GM18502 (cell line): ENCODE measurements around the gene ALS2CL.

Experiments used
- ATAC-seq: cut with Tn5 transposase; IDR thresholded peaks from one replicate; pipeline ENCODE4 v1.9.1; 2021; ENCODE audit warnings: mild to moderate bottlenecking; ENCODE audit not compliant: unreplicated experiment, poor library complexity

The ALS2CL gene

DNA sequence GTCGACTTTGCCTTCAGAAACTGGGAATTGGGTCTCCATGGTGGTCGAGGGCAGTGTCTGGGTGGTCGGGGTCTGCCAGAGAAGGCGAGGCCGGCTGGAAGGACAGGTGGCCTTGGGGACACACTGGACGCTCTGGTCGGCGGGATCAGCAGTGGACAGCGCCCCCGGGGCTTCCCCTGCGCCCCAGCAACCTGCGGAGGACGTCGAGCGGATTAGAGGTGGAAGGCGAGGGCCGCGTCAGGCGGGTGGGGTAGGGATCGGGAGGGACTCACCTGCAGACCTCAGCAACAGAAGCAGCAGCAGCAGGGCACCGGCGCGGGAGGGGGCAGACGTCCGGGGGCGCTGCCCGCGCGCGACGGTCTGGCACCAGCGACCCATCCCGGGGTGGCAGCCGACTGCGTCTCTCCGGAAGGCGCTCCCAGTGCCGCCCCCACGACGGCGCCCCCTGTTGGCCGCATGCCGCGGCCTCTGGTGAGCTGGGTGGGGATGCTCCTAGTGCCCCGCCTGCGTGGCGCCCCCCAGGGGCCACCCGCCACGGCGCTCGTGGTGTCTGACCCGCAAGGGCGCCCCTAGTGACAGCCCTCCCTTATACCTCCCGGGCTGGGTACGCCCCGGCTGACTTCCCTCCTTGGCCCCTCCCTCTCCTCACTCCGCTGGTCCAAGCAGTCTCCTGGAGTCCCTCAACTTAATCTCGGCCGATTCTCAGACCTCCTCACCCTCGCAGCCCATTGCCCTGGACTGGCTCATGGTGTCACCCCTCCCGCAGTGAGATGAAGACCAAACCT lies 24.2 kb upstream of the ALS2CL start, which contains the start of gene PRSS50:
PRSS50 (minus strand) TSS at position 423 of the 785 bp plus-strand sequence; CDS start at position 378, 45 bp downstream.
- ATAC-seq: no peak

DNA sequence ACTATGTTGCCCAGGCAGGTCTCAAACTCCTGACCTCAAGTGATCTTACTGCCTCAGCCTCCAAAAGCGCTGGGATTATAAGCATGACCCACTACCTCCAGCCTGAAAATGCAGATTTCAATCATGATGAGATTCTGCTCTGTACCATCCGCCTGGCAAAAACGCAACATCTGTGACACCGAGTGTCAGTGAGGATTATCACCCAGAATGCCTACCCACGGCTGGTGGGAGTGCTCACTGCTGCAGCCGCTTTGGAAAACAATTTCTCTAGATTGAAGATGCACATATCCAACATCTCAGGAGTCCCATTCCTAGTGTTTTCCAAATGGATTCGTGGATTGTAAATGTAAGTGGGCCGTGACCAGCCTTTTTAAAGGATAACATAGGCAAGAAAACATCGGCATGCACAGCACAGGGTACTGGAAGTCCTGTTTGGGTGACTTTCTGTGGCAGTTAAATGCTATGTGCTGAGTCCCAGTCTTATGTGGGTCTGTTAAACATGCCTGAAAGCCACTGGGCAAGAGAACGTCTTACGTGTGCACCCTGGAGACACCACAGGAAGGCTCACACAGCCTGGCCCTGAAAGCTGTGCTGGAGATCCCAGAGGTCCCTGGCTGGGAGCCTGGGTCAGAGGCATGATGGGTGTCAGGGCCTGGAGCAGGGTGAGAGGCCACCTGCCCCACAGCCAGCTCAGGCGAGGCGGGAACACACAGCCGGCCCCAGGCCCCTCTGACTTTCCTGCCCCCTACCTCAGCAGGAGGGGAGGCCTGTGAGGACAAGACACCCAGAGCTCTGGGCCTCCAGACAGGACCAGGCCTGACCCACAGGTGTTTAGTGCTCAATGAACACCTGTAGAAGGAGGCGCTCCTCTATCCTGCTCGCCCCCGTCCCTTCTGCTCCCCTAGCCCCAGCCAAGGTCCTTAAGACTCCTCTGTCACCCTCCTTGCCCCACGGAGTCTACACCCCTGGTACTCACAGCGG lies 23.3 kb upstream of the ALS2CL start:
- ATAC-seq: no peak

DNA sequence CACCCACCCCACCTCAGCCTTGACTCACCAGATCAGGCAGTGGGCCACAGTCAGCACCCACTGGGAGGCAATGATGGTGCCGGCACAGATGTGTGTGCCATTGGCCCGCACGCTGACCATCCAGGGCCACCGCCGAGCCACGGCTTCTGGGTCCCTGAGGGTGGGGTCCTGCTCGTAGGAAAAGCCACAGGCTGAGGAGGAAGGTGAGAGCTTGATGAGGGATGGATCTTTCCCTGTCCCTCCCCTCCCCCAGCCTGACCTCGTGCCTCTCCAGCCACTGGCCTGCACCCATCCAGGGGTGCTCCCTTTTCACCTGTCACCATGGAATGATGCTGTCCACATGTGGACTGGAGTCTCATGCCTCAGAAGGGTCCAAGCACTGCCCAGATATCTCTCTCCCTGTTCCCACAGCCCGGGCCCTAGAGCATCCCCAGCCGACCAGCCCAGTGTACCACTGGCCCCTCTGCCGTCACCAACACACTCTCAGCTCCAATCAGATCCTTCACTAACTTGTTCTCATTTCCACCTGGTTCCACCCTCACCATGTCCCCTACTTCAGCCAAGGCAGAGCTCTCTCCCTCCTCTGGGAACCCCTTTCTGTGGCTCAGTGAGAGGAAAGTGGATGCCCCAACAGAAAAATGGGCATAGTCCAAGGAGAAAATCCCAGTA lies 22.2 kb upstream of the ALS2CL start:
- ATAC-seq: no peak

DNA sequence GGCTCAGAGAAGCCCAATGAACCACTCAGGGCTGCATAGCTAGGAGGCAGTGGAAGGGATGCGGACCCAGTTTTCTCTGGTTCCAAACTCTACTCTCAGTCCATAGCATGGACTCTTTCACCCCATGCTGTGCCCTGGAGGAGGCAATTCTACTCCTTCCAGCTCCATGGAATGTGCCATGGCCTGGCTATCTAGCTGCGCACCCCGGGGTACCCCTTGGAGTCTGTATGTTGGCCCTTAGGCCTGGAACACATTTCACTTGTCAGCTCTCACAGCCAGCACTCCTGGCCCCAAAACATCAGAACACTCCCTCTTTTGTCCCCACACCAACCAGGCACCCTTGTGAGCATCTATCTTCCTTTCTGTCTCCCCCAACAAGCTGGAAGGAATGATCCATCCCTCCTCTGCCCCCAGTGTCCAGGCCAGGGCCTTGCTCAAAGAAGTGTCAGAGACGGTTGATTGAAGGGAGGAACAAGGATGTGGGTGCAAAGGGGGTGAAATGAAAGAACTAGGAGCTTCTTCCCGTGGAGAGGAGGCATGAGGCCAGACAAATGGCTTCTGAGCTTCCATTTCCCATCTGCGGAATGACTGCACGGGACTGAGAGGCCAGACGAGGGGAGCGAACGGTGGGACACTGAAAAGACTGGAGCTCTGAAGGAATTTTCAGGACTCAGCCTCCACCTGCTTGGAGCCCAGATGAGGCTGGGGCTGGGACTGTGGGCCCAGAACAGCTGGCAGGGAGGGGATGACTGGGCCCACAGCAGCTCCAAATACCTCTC lies 21.4 kb upstream of the ALS2CL start:
- ATAC-seq: no peak

DNA sequence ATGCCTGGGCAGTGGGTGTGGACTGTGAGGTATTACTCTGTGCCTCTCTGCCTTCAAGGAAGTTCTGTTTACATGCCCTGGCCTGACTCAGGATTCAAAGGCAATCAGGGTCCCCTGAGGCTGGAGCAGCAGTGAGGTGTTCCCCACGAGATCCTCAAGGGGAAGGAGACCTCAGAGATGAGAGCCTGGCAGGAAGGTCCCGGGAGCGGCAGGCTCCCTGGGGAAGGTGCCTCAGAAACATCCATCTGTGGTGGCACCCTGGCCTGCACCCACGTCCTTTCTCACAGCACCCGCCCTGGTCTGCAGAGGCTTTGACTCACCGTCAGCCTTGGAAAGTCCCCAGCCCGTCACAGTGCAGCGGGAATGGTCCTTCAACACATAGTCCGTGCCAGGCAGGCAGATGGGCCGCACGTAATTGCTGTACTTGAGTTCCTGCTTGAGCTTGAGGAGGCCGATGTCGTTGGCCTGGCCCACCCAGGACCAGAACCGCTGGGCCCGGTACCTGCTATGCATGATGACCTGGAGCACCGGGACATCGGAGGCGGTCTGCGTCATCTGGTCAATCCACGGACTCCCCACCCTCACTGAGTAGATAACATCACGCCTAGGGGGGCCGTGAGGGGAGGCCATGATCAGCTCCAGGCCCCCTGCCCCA lies 20.5 kb upstream of the ALS2CL start:
- peak; percentile 70 for ATAC-seq

DNA sequence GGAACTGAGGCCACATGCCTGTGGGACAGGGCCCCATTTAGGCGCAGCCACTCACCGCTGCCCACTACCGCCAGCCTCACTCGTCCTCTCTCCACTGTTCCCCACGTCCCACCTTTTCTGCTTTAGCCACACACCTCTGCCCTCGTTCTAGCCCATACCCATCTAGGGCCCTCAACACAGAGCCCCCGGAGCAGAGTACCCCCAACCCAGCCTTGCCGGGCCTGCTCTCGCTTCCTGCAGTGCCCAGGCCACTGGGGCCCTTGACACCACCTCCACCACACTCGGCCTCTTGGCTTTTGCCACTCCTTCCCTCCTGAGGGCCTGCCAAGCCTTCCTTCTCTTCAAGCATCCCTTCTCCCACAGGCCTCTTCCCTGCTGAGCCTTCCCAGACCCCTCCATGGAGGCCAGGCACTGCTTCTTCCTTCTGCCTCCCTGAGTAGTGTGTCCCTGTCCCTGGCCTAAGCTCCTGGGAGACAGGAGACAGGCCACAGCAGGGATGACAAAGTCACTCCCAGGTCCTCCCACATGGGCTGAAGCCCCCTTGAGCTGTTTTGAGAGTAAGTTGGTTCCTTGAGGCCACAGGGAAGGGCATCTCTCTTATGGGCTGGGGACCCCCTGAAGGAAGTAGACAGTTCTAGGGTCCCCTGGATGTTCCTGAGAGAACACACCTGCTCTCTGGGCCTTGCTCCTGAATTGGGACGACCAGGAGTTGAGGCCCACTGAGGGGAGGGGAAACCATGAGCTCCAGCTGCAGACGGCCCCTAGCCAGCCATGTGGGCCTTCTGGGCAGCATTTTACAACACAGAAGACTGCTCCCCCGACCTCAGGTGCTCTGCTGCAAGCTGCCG lies 19.8 kb upstream of the ALS2CL start:
- ATAC-seq: no peak

DNA sequence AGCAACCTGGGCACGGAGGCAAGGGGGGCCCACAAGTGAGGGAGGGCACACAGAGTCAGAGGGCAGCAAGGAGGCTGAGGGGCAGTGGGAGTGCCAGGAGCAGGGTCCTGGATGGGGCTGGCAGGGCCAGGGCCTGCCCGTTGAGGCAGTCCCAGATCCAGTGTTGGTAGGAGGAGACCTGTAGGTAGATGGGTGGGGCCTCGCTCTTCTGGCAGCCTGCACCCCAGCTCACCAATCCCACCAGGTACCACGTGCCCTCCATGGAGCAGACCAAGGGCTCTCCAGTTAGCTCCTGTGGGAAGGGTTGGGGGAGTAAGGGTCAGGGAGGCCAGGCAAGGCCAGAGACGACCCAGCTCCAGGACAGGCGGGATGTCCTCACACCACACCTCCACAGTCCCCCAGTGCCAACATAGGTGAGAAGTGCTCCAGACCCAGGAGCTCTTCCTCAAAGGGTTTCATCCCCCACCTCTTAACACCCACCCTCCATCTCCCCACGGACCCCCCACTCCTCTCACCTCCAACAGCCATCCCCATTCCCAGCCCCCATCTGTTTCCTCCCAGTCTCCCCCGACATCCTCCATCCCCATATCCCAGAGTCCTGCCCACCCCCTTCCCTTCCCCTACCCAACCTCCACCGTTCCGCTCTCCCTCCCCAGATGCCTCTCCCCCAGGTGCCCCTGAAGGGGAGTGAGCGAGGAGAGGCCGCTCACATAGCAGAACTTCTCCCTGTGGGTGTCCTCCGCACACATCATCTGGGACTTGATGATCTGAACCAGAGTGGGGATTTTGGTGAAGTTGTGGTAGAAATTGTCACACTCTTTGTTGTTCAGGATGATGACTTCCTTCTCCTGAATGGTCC lies 18.9 kb upstream of the ALS2CL start:
- ATAC-seq: no peak

DNA sequence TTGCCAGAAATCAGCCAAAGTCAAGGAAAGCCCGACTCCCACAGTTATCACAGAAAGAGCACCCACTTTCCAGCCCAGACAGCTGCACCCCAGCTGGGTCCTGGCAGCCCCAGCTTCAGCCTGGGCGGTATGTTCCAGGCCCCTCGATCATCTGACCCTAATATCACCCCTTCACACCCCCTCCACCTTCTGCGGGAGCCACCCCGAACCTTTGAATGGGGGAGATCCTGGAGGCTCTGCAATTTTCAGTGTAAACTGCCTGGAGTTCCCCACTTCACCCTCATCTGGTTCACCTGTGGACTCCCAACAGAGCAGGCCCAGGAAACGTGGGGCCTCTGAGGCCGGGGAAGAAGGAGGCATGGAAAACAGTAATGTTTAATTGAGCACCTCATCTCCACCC lies 18.3 kb upstream of the ALS2CL start:
- no peak for ATAC-seq

DNA sequence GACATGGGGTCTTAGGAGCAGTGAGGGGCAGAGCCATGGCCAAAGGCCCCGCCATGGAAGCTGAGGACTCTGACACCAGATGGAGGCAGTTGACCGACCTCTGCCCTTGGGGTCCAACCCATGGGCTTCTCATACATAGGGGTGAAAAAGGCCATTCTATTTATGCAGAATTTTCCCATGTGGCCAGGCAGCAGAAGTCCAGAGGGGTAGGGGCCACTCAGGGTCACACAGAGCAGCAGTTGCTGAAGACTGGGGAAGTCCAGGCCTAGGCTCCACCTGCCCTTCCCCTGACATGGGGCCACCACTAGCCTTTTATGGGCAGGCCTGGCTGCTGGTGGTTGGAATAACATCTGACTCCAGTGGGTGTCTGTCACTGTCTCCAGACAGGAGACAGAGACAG lies 17.8 kb upstream of the ALS2CL start:
- ATAC-seq: no peak

DNA sequence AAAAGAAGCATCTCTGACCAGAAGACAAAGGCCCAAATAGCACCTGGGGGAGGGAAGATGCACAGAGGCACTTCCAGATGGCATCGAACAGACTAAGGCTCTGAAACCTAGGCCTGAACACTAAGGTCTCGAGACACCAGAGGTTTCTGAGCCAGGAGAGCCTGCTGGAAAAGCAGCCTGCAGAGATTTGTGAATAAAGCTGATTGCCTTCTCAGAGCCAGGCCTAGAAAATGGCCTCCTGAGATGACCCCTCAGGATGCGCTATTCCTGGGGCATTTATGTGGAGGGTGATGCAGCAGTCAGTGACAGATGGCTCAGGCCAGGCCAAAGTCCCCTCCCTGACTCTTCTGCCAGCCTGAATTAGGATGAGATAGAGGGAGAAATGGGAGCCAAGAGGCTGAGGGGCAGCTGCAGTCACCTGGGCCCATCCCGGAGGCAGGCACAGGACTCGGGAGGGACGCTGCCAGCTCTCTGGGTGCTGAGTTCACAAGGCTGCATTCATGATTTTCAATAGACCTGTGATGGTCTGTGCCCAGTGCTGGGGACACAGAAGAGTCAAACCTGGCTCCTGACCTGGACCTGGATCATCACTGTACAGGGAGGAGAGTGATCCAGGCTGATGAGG lies 17.3 kb upstream of the ALS2CL start:
- ATAC-seq: no peak

DNA sequence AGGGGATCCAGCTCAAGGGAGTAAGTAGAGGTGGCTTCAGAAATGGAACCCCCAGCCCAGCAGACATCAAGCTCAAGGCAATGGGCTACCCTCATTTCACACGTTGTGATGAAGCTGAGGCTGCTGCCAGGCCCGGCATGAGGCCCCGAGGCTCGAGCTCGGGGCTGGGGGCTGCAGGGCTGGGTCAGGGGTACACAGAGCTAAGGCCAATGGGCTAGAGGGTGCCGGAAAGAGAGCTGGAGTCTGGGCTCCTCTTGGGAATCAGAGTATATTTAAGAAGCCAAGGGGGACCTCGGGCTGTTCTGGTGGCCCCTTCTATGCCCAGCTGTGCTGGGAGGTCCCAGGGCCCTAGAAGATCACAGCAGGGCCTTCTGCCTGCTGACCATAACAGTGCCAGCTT lies 16.8 kb upstream of the ALS2CL start:
- no peak for ATAC-seq

DNA sequence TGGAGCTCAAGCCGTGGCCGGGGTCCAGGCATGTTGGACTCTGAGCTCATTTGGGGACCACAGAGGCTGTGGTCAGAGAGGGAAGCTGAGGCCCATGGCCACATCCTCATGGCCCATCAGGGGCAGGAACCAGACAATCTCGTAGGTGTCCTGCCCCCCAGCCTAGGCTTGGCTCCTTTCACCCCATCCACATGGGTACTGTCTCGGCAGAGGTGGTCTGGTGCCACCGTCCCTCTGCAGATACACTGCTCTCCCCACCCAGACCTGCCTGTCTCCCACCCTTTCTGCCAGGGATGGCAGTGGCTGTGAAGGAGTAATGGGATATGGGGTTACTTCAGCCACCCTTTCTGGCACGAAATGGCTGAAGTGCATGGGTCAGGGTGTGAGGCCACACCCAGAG lies 16.2 kb upstream of the ALS2CL start:
- no peak for ATAC-seq

DNA sequence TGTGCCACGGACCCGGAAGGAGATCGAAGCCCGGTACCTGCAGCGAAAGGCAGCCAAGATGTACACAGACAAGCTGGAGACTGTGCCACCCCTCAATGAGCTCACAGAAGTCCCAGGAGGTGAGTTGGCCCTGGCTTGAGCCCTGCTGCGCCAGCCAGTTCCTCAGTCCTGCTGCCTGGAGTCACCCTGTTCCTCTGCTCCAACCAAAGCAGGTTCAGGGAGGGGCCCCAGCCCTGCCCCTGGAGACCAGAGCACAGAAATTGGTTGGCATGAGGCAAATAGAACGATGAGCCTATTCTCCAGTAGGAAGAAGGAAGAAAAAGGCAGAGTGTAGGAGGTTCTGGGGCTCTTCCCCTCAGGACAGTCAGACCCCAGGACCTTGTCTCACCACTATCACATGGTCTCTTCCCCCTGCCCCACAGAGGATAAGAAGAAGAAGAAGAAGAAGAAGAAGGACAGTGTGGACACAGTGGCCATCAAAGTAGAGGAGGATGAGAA lies 15.7 kb upstream of the ALS2CL start:
- ATAC-seq: no peak

DNA sequence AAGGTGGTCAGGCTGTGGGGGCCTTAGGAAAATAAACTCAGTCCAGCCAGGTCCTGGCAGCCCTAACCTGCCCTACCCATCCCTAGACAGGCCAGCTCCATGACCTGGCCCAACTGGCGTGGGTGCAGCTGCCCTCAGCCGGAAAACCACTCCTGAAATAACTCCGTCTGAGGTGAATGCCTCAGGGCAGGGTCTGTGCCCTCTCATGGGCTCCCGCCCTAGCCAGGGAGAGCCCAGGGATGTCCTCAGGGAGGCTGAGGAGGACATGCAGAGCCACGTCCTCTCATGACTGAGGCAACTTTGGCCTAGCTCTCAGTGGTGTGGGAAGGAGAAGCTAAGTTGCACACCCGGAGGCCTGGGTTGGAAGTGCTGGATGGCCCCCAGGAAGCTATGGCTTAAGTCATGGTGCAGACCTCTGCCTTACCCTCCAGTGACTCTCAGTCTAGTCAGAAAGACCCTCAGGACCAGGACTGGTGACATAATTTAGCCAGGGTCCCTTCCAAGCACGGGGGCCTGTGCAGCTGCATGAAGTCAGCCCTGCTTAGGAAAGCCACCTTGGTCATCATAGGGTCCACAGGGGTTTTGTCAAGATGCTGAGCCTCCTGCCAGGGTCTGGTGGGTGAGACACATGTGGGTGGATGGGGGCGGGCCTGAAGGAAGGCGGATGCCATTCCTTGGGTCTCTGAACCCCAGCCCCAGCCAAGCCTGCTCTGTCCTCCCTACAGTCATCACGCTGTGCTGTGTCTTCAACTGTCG lies 15.1 kb upstream of the ALS2CL start:
- ATAC-seq: no peak

DNA sequence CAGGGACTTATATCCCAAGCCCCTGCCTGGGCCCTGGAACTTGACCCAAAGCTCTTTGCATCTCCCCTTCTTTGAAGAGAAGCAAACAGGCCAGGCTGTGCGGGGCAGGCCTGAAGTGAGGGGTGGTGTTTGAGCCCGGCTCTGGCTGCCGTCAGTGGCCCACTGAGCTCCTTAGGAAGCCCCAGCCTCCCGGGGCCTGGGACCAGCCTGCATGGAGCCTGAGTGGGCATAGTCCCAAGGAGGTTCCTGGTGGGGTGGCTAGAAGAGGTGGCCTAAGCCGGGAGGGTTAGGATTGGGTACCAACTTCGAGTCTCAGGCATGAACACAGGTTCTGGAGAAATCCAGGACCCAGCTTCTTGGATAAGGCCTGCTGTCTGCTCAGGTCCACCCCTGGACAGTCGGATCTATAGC lies 14.1 kb upstream of the ALS2CL start:
- ATAC-seq: no peak
